Ascending aorta (tissue), 2 donors: ENCODE results near the gene RNF157. TPM values are rescaled to one million over a fixed set of nuclear protein-coding genes. Genes with fewer than 3 reads are reported as not detected.

Experiments used
- DNase-seq, 2 donors: peaks; one replicate each; pipeline ENCODE4 v3.0.0-alpha.2; 2019; ENCODE audit warnings: low spot score in 2 of 2
- H3K27ac ChIP-seq, 2 donors: fragments of 200-600 bp; sonication (generic); one replicate each; pipeline ENCODE4 v1.5.1; 2016 to 2017; ENCODE audit warnings: mild to moderate bottlenecking in 1 of 2
- H3K27me3 ChIP-seq: fragments of 200-600 bp; sonication (generic); one replicate; pipeline ENCODE4 v1.5.1; 2017
- H3K36me3 ChIP-seq, 2 donors: fragments of 200-600 bp; sonication (generic); one replicate each; pipeline ENCODE4 v1.5.1; 2016
- H3K4me1 ChIP-seq, 2 donors: fragments of 200-600 bp; sonication (generic); one replicate each; pipeline ENCODE4 v1.5.1; 2016 to 2017; ENCODE audit warnings: mild to moderate bottlenecking in 1 of 2
- H3K4me3 ChIP-seq, 2 donors: fragments of 200-600 bp; sonication (generic); one replicate each; pipeline ENCODE4 v1.5.1; 2016 to 2017; ENCODE audit warnings: mild to moderate bottlenecking in 1 of 2
- H3K9me3 ChIP-seq, 2 donors: fragments of 200-600 bp; sonication (generic); one replicate each; pipeline ENCODE4 v1.5.1; 2016
- CTCF ChIP-seq, 3 experiments: fragments of 200-600 bp in 2 of 3; fragments of 450-650 bp in 1 of 3; sonication (generic) in 2 of 3; IDR thresholded peaks; one replicate each; pipeline ENCODE4 v1.5.1; 2016 to 2019; ENCODE audit warnings: antibody characterized with exemption in 3 of 3, mild to moderate bottlenecking in 1 of 3, moderate library complexity in 1 of 3
- intact Hi-C: fragments of 100-400 bp; cut with DNase I; formaldehyde crosslinking; loops from one replicate; pipeline ENCODE4 v1.15.1; 2023
- total RNA-seq: library from RNA; depleted of rRNA; stranded (reverse); fragments of >200 nt; gene quantifications from one replicate; pipeline ENCODE4 v1.1.0, GENCODE V29; 2016

Gene RNF157
- total RNA-seq, 1 donor from 2014 or later: 2.4 TPM

DNA sequence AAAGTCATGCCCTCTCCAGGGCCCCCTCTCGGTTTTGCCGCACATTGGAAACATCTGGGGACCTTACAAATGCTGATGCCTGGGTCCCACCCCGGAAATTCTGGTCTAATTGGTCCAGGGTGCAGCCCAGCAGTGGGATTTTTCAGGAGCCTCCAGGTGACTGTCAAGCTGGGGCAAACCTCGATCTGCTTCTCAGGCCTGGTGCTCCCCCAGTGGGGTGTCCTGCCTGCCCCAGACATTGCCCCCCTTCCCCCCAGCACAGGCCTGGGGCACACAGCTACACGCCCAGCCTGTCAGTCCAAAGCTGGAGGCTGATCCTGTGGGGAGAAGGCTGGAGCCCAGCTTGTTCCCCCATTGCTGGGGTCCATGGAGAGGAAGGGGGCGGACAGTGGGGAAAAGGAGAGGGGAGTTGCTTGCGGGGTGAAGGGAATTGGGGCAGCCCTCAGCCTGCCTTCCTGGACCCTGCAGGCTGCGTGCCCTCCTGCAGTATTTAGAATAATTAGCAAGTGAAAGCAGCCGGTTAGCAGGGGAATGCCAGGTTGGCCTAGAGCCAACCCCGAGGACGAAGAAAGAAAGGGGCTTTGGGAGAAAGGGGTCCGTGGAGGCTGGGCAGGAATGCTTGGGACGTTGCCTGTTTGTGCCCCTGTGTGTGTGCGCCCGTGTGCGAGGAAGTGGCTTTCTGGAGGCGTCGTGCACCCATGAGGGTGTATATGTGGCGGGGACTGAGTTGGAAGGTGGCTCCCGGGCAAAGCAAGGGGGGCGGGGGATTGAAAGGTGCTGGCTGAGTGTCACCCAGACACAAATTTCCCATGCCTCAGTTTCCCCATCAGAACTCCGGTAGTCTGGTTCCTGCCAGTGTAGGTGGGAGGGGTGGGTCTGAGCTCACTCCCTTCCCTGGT, 105.1 kb downstream of the RNF157 start:
- H3K9me3 ChIP-seq: no peaks in the 10 kb centered on the region
- H3K4me1 ChIP-seq: peaks cover 5 to 6% of the 10 kb centered on the region in 2 donors
- H3K27ac ChIP-seq: no peak overlapping the region
- H3K27me3 ChIP-seq: peaks cover 15% of the 10 kb centered on the region
- H3K36me3 ChIP-seq: no peaks in the 10 kb centered on the region
- DNase-seq: no peak
- no peak for TF ChIP-seq CTCF (IDR thresholded peaks at IDR 0.05)
- no peak overlapping the region for H3K4me3 ChIP-seq
- intact Hi-C loops: no loop called here

- H3K4me3 ChIP-seq: no peak overlapping the region
- no peaks in the 10 kb centered on the region for H3K27me3 ChIP-seq
- TF ChIP-seq CTCF (IDR thresholded peaks at IDR 0.05): no peak
- H3K36me3 ChIP-seq: no peaks in the 10 kb centered on the region
- no peak overlapping the region for H3K27ac ChIP-seq
- intact Hi-C loops: no loop called here
- H3K4me1 ChIP-seq: no peaks in the 10 kb centered on the region
- no peak for DNase-seq
- H3K9me3 ChIP-seq: no peaks in the 10 kb centered on the region
These were observed 107.5 kb downstream of the RNF157 start for GRCh38 chr17:76132574-76133338.

- Histone ChIP-seq H3K36me3 (no peaks in the 10 kb centered on the region), H3K9me3 (no peaks in the 10 kb centered on the region), H3K4me3 (no peak overlapping the region), H3K27ac (no peak overlapping the region), H3K27me3 (no peaks in the 10 kb centered on the region), H3K4me1 (no peaks in the 10 kb centered on the region)
- TF ChIP-seq CTCF (IDR thresholded peaks at IDR 0.05): no peak
- no peak for DNase-seq
- intact Hi-C loops: no loop called here
These were observed 108.4 kb downstream of the RNF157 start for GRCh38 chr17:76131692-76132573.

DNA sequence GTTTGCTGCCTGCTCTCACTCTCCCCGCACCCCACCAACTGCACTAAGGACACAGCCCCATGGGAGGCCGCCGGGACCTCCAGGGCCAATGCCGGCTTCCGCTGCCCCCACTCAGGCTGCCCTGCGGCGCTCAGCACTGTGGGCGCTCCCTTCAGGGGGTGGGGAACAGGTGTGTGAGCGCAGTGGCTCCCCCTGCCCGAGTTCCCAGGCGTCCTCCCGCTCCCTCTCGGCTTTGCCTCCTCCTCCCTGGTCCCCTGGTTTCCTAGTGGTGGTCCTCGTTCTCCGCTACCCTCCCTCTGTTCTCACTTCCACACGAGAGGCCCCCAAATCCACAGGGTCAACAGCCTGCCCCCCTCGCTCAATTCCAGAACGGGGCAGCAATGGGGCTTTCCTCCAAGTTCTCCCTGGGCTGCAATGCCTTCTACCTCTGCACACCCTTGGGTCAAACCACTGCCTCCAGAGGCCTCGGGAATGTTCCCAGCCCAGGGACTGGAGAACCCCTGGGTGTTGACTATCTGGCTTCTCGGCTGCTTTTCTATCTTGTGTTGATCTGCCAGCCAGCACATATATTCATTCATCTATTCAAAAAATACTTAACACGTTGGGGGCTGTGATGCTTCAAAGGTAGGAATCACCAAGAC, 109.1 kb downstream of the RNF157 start:
- Histone ChIP-seq H3K9me3 (no peaks in the 10 kb centered on the region), H3K36me3 (no peaks in the 10 kb centered on the region), H3K4me1 (no peaks in the 10 kb centered on the region), H3K4me3 (no peak overlapping the region), H3K27ac (no peak overlapping the region), H3K27me3 (no peaks in the 10 kb centered on the region)
- TF ChIP-seq CTCF (IDR thresholded peaks at IDR 0.05): no peak
- intact Hi-C loops: no loop called here
- DNase-seq: no peak

DNA sequence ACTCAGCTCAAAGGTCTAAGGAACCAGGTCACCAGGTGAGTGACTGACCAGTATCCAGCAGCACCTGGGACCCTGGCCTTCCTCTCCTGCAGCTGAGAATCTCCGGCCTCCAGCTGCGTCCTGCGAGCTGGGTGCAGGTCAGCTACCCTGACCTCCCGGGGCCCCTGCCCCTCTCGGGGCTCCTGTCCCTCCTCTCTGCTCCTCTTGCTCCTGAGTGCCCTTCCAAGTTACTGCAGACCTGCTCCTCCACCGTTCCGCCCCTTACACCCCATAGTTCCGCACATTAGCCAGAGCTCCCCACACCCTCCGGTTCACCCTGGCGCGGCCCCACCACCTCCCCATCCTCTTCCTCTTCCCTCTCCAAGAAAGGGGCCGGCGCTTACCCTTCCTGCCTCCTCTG, 109.8 kb downstream of the RNF157 start:
- Histone ChIP-seq H3K9me3 (no peaks in the 10 kb centered on the region), H3K4me3 (no peak overlapping the region), H3K27me3 (no peaks in the 10 kb centered on the region), H3K4me1 (no peaks in the 10 kb centered on the region), H3K27ac (no peak overlapping the region), H3K36me3 (no peaks in the 10 kb centered on the region)
- TF ChIP-seq CTCF (IDR thresholded peaks at IDR 0.05): no peak
- intact Hi-C loops: no loop called here
- DNase-seq: no peak
